Kidney (tissue), 14 donors: ENCODE results near the gene SRPK2. TPM values are rescaled to one million over a fixed set of nuclear protein-coding genes. Genes with fewer than 3 reads are reported as not detected.

Experiments used
- DNase-seq, 5 donors: peaks; one replicate each; pipeline ENCODE4 v3.0.0-alpha.2; 2013 to 2020
- FAIRE-seq: peaks from 2 replicates; lab custom pipeline; 2012; peaks lifted over from hg19 to GRCh38; lab: Jason Lieb, UNC
- H3K27ac ChIP-seq, 2 donors: one replicate each; pipeline ENCODE4 v1.7.0; 2013; ENCODE audit warnings: low read depth in 2 of 2, low read length in 2 of 2, inconsistent platforms in 1 of 2
- H3K27me3 ChIP-seq: one replicate; pipeline ENCODE4 v1.7.1; 2013; ENCODE audit warnings: low read length, inconsistent platforms; ENCODE audit not compliant: control insufficient read depth, insufficient read depth
- H3K36me3 ChIP-seq, 3 donors: one replicate each; pipeline versions ENCODE4 v1.7.0 to v1.7.1; 2013; ENCODE audit warnings: low read length in 3 of 3, control low read depth in 1 of 3, inconsistent platforms in 1 of 3; ENCODE audit not compliant: insufficient read depth in 3 of 3, control insufficient read depth in 2 of 3
- H3K4me1 ChIP-seq, 3 donors: one replicate each; pipeline versions ENCODE4 v1.7.0 to v1.7.1; 2013; ENCODE audit warnings: low read length in 3 of 3, inconsistent platforms in 1 of 3, low read depth in 1 of 3; ENCODE audit not compliant: control insufficient read depth in 2 of 3, insufficient read depth in 2 of 3
- H3K4me3 ChIP-seq, 3 donors: one replicate each; pipeline versions ENCODE4 v1.7.0 to v1.8.1; 2013; ENCODE audit warnings: low read length in 3 of 3, control low read depth in 1 of 3, inconsistent platforms in 1 of 3
- H3K9ac ChIP-seq, 3 donors: one replicate each; pipeline versions ENCODE4 v1.7.0 to v1.7.1; 2013; ENCODE audit warnings: low read length in 3 of 3, control low read depth in 1 of 3, inconsistent platforms in 1 of 3
- H3K9me3 ChIP-seq, 3 donors: one replicate each; pipeline versions ENCODE4 v1.7.0 to v1.7.1; 2013; ENCODE audit warnings: low read length in 3 of 3, control low read depth in 1 of 3, inconsistent platforms in 1 of 3; ENCODE audit not compliant: control insufficient read depth in 2 of 3, insufficient read depth in 1 of 3
- intact Hi-C: fragments of 100-400 bp; cut with DNase I; formaldehyde crosslinking; loops from one replicate; pipeline ENCODE4 v1.11.1; 2022
- polyA plus RNA-seq: library from polyadenylated mRNA; stranded (reverse); fragments of 350-450 nt; fragmentation: Illumina TruSeq; extraction: RNeasy Lipid Tissue Mini Kit (QIAGEN cat#74804); gene quantifications from one replicate; pipeline ENCODE4 v1.2.3, GENCODE V29; 2014; ENCODE audit warnings: low read depth, low replicate concordance; ENCODE audit not compliant: insufficient read depth
- total RNA-seq: library from RNA; stranded (reverse); fragmentation: NEBNext Ultra II Directional; extraction: Animal tissue kit (Norgen Biotek cat#: 25700); gene quantifications from one replicate; pipeline ENCODE4 v1.2.1, GENCODE V29; 2021
- TF ChIP-seq, protein P1 (sequence below): IDR thresholded peaks from 3 replicates; pipeline ENCODE4 v1.5.1; 2012; ENCODE audit warnings: mild to moderate bottlenecking, moderate library complexity, borderline replicate concordance; ENCODE audit not compliant: insufficient read depth; ENCODE audit errors: extremely low read depth
- donor health status: control.
- donor health status: control.
- donor health status: control.
- donor health status: control.
- donor health status: control.
- donor health status: DM: yes; HTN: yes; CAD: no.
- donor health status: Normal renal cell carcinoma (clear cell type).

SRPK2 gene
- total and polyA plus RNA-seq, 2 donors from 2014 or later = 9.9 to 43.1 TPM

DNA sequence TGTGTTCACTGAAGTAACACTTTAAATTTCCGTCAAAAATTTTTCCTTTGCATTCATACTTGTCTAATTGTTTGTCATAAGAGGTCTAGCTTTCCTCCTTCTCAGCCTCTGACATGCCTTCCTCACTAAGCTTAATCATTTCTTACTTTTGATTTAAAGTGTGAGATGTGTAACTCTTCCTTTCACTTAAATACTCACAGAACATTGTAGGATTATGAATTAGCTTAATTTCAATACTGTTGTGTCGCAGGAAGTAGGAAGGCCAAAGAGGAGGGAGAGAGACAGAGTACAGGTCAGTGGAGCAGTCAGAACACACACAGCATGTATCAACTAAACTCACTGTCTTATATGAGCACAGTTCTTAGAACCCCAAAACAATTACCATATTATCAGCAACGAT lies 99.0 kb downstream of the SRPK2 start:
- Histone ChIP-seq H3K9ac (no peak overlapping the region), H3K4me1 (no peaks in the 10 kb centered on the region), H3K27me3 (no peaks in the 10 kb centered on the region), H3K36me3 (no peaks in the 10 kb centered on the region), H3K9me3 (no peaks in the 10 kb centered on the region), H3K4me3 (no peak overlapping the region), H3K27ac (no peak overlapping the region)
- no peak for FAIRE-seq
- intact Hi-C loops = no loop called here
- DNase-seq = no peak
- TF ChIP-seq, protein P1, sequence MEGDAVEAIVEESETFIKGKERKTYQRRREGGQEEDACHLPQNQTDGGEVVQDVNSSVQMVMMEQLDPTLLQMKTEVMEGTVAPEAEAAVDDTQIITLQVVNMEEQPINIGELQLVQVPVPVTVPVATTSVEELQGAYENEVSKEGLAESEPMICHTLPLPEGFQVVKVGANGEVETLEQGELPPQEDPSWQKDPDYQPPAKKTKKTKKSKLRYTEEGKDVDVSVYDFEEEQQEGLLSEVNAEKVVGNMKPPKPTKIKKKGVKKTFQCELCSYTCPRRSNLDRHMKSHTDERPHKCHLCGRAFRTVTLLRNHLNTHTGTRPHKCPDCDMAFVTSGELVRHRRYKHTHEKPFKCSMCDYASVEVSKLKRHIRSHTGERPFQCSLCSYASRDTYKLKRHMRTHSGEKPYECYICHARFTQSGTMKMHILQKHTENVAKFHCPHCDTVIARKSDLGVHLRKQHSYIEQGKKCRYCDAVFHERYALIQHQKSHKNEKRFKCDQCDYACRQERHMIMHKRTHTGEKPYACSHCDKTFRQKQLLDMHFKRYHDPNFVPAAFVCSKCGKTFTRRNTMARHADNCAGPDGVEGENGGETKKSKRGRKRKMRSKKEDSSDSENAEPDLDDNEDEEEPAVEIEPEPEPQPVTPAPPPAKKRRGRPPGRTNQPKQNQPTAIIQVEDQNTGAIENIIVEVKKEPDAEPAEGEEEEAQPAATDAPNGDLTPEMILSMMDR = no peak

DNA sequence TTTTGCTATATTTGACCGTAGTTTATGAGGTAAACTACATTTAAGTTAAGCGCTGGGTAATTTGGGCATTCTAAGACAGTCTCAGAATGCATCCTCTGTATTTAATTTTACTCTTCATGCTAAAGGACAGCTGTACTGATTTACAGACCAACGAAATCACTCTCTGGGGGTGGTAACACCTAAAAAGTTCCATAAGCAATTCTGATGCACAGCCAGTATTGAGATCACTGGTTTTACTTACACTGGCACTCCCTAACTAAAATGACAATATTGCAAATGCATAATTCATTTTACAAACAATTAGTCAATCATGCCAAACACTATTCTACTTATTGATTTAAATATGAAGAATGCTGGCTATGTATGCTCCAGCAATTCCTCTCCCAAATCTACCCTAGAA lies 102.3 kb downstream of the SRPK2 start:
- FAIRE-seq = no peak
- intact Hi-C loops = no loop called here
- no peaks in the 10 kb centered on the region for H3K27me3 ChIP-seq

DNA sequence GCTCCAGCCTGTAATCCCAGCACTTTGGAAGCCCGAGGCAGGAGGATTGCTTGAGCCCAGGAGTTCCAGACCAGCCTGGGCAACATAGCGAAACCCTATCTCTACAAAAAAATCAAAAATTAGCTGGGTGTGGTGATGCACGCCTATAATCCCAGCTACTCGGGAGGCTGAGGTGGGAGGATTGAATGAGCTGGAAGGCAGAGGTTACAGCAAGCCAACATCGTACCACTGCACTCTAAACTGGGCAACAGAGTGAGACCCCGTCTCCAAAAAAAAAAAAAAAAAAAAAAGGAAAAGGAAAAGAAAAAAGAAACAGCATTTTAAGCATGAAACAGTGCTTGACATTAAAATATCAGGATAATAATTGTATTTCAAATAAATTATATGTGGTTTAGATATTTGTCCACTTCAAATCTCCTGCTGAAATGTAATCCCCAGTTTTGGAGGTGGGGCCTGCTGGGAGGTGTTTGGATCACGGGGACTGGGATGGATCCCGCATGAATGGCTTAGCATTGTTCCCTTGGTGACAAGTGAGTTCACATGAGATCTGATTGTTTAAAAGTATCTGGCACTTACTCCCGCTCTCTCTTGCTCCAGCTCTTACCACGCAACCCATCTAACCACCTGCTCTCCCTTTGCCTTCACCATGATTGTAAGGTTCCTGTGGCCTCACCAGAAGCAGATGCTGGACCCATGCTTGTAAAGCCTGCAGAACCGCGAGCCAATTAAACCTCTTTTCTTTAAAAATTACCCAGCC lies 103.4 kb downstream of the SRPK2 start:
- Histone ChIP-seq H3K27ac (no peak overlapping the region), H3K4me1 (no peaks in the 10 kb centered on the region), H3K9ac (no peak overlapping the region), H3K36me3 (no peaks in the 10 kb centered on the region), H3K27me3 (no peaks in the 10 kb centered on the region), H3K9me3 (no peaks in the 10 kb centered on the region), H3K4me3 (no peak overlapping the region)
- TF ChIP-seq, protein P1 = no peak
- FAIRE-seq (no peak), DNase-seq (no peak)
- intact Hi-C loops = no loop called here

More for the DNA sequence above, 102.3 kb downstream of the SRPK2 start:
- Histone ChIP-seq H3K9me3 (no peaks in the 10 kb centered on the region), H3K27ac (no peak overlapping the region), H3K4me3 (no peak overlapping the region), H3K9ac (no peak overlapping the region), H3K4me1 (no peaks in the 10 kb centered on the region), H3K36me3 (no peaks in the 10 kb centered on the region)
- DNase-seq = no peak
- TF ChIP-seq, protein P1 = no peak
